NCI-H2107 treated with DMSO at 0.1 percent for 48 hours (cell line): ENCODE data around the gene NOLC1.
"Not testable (repeated sequence)": the region's sequence is repeated elsewhere in the genome, so short reads cannot be mapped to it uniquely, and the experiment has no call there.

Experiments used
- DNase-seq: peaks from one replicate; lab custom pipeline; 2025; ENCODE audit not compliant: unreplicated experiment; lab: John Stamatoyannopoulos, UW

Gene NOLC1

DNA sequence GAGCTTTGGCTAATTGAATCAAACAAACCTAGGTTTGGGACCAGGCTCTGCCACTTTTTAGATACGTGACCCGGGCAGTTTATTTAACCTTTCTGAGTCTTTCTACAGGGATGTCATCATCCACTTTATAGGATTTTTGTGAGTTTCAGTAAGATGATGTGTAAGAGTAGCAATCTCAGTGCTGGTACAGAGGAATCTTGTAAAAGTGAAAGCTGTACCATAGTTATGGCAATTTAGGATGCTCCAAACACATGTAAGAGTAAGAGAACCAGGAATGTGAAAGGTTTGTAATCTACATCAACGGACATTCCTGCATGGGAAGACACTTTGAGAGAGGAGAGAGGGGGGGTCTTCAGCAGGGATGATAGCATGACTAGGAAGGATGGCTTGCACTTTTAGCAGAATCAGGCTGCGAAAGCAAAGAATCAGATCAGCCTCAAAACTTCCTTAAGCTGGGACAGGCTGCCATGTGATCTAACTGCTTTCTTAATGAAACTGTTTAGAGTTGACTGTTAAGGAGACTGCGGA, 968 bp downstream of the NOLC1 start:
- DNase-seq, result no peak

DNA sequence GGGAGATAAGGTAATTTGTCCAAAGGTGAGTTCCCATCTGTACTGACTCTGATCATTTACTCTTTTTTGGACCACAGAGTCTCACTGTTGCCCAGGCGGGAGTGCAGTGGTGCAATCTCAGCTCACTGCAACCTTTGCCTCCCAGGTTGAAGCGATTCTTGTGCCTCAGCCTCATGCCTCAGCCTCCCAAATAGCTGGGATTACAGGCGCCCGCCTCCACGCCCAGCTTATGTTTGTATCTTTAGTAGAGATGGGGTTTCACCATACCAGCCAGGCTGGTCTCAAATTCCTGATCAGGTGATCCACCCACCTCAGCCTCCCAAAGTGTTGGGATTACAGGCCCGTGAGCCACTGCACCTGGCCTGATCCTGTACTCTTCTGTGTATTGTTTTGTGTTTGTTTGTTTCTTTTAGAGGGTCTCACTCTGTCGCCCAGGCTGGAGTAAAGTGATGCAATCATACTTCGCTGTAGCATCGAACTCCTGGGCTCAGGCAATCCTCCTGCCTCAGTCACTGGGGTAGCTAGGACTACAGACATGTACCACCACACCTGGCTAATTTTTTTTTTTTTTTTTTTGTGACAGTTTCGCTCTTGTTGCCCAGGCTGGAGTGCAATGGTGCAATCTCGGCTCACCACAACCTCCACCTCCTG, 2.4 kb downstream of the NOLC1 start:
- no peak for DNase-seq

DNA sequence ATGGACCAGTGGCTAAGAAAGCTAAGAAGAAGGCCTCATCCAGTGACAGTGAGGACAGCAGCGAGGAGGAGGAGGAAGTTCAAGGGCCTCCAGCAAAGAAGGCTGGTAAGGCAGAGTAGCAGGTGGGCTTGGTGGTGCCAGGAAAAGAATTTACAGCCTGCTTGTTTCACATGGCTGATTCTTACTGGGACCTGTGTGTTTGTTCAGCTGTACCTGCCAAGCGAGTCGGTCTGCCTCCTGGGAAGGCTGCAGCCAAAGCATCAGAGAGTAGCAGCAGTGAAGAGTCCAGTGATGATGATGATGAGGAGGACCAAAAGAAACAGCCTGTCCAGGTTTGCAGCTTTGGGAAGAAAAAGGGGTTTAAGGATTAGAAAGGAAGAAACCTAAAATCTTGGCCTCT, 5.0 kb downstream of the NOLC1 start:
- no peak for DNase-seq

DNA sequence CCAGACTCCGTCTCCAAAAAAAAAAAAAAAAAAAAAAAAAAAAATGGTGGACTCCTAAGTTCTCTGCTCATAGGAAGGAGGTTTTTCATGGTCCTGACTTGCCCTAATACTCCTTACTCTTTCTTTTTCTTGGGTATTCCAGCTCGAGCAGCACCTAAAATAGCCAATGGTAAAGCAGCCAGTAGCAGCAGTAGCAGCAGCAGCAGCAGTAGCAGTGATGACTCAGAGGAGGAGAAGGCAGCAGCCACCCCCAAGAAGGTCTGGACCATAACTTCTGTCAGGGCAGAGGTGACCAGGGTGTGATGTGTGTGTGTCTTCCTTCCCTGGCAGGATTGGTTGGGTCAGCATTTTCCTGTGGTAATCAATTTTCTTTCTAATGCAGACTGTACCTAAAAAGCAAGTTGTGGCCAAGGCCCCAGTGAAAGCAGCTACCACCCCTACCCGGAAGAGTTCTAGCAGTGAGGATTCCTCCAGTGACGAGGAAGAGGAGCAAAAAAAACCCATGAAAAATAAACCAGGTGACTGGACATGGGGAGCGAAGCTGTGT, 6.9 kb downstream of the NOLC1 start:
- DNase-seq, result no peak

DNA sequence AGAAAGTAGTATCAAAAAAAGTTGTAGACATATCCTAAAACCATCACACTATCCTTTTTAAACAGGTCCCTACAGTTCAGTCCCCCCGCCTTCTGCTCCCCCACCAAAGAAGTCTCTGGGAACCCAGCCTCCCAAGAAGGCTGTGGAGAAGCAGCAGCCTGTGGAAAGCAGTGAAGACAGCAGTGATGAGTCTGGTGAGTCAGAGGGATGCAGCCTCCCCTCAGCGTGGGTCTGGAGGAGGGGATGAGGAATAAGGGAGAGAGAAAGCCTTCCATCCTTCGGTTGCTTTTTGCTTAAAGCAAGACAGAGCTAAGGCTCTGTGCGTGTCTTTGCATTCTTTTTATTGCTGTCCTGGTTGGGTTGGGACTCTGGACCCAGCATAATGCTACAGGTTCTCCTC, 7.6 kb downstream of the NOLC1 start:
- no peak for DNase-seq

GRCh38 chr10:102163342-102163989, 11.3 kb downstream of the NOLC1 start:
- no peak for DNase-seq

DNA sequence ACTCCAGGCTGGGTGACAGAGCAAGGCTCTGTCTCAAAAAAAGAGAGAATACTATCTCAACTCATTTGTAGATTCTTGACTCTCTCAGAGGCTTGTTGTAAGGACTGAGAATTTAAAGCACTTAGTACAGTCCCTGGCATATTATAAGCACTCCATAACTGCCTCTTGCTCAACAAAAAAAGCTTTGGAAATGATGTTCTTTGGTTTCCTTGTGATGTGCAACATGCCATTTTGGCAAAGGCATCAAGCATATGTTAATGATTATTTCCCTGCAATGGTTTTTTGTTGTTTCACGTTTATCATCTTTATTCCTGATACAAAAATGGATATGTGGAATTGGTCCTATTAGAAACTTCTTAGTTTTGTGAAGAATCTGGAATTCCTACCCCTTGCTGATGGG, 15.7 kb downstream of the NOLC1 start:
- no peak for DNase-seq

DNA sequence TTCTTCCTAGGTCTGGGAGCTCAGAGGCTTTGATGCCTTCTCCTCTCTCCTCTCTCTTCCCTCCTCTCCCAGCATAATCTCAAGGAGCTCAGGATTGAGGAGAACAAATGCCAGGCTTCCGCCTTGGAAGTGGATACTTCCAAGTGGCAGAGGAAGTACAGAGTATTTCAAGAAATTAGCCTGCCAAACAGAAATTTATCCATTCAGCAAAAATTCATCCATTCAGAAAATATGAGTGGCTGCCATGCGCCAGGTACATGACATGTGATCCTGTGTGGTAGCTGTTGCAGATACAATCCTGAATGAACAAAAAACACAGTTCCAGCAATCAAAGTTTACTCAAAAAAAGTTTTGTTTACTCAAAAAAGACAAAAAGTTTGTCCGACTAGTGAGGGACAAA, 18.4 kb downstream of the NOLC1 start:
- no peak for DNase-seq

DNA sequence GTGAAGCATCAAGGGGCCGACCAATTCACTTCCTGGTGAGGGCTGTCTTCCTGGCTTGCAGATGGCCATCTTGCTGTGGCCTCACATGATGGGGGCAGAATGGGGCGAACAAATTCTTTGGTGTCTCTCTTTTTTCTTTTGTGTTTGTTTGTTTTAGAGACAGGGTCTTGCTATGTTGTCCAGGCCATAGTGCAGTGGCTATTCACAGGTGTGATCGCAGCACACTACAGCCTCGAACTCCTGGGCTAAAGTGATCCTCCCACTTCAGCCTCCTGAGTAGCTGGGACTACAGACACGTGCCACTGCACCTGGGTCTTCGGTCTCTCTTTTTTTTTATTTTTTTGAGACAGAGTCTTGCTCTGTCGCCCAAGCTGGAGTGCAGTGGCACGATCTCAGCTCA, 20.1 kb downstream of the NOLC1 start:
- no peak for DNase-seq

DNA sequence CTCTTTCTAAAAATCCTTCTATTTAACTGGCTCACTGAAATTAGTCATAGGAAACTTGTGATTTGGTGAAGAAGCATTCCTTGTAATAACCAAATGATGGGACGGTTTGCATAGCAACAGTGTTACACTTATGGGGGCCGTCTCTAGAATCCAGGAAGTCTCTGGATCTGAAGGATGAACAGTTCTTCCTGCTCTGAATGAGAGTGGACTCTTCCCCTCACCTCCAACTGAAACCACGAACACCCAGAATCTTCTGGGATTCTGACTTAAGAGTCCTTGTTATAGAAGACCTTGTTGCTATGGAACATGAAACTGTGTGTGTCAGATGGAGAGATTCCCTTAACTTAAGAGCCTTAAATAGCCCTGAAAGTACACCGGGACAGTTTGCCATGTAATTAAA, 23.2 kb downstream of the NOLC1 start:
- DNase-seq, result no peak

GRCh38 chr10:102184606-102185005, 32.4 kb downstream of the NOLC1 start:
- DNase-seq, result no peak

- DNase-seq, result no peak
Observed at GRCh38 chr10:102185272-102185671, 33.1 kb downstream of the NOLC1 start.

DNA sequence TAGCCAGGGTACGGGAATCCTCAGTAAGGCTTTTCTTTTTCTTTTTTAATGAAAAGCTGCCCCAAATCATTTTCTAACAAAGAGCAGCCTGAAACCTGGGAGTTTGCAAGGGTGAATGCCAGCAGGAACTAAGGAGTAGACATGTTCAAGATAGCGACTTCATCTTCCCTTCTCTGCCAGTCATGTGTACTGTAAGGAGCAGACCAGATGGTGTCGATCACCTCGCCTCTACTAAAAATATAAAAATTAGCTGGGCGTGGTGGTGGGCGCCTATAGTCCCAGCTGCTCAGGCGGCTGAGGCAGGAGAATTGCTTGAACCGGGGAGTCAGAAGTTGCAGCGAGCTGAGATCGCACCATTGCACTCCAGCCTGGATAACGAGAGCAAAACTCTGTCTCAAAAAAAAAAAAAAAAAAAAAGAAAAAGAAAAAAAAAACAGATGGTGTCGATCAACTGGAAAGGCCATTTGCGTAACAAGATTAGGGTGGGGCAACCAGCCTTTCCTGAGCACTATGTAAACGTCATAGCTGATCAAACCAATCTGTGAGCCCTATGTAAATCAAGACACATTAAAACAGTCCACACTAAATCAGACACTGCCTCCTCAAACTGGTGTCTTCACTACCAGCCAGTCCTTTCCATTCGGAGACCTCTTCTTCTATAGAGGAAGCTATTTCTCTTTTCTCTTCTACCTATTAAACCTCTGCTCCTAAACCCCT, 33.8 kb downstream of the NOLC1 start:
- no peak for DNase-seq

DNA sequence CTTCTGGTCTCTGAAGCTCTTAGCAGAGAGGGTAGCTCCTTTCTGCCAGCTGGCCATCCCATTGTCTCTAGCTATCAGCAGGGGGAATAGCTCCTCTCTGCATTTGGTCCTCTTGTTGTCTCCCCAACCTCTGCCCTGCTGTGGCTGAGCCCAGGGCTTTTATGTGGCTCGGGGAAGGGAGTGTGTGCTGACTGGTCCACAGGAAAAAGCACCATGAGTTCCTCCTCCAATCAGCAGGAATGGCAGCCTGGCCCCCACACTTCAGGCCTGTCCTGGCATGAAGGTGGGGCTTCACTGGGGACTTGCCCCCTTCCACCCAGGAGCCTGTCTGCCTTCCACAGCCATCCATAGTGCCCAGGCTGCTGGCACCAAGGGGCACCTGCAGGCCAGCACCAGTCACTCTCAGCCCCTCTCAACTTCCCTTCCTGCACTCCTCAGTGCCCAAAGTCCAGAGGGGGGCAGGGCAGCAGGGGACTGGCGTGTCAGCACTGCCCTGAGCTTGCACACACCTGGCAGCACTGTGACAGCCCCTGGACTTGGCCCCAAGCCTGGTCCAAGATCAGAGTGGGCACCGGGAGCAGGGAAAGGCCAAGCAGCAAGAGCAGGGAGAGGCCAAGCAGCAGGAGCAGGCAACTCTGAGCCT, 36.2 kb downstream of the NOLC1 start:
- DNase-seq, result no peak

DNA sequence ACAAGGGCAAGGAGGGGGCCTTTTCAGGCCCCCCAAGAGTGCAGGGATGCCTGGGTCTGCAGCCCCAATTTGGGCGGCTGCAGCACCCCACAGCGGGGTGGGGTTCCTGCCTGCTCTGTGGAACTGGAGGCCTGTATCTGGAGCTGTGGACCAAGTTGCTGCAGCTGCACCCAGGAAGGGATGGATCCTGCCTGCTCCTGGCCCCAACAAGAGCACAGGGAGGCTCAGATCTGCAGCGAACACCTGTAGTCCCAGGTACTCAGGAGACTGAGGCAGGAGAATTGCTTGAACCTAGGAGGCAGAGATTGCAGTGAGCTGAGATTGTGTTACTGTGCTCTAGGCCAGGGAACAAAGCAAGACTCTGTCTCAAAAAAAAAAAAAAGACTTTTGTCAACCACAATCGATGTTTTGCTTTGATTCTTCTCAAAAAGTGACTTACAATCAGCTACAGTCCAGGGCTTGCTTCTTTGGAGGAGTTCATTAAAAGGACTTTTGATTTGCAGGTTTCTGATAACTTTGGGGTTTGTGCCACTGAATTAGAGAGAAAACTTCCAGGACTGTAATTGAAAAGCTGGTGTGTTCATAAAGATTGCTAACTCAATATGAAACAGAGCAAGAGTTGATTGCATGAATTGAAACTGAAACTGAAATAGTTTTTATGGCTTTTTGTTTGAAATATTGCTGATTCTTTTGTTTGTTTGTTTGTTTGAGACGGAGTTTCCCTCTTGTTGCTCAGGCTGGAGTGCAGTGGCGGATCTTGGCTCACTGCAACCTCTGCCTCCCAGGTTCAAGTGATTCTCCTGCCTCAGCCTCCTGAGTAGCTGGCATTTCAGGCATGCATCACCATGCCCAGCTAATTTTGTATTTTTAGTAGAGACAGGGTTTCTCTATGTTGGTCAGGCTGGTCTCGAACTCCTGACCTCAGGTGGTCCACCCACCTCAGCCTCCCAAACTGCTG, 37.0 kb downstream of the NOLC1 start:
- not testable (repeated sequence) for DNase-seq

DNA sequence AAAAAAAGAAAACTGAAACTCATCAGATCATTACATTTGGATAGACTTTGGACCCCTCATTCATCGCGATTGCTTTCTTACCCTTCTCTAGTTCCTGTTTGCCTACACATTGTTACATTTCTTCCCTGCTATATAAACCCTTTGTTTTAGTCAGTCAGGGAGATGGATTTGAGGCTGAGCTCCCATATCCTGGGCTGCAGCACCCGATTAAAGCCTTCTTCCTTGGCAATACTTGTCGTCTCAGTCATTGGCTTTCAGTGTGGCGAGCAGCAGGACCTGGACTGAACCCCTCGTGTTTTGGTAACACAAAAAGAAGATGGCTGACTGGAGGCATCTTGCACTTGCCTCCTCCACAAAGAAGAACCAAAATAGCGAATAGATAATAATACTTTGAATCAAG, 39.8 kb downstream of the NOLC1 start:
- DNase-seq, result no peak

GRCh38 chr10:102195296-102195870, 43.2 kb downstream of the NOLC1 start:
- no peak for DNase-seq

- no peak for DNase-seq
Observed at GRCh38 chr10:102196893-102197292, 44.7 kb downstream of the NOLC1 start.

DNA sequence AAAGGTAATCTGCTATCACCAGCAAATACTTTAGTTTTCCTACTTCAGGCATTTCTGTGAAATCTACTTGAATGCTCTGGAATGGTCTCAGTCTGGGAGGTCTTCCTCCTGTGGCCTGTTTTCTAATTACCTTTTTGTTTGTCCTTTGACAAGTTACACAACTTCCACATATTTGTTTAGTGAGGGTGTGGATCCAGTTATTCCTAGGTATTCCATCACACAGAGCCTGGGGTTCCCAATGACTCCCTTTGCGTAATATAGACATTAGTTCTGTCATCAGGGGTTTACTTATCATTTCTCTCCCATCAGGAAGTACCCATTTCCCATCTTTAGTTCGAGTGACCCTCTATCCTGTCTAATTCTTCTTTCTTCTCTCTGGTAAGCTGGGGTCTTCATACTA, 45.8 kb downstream of the NOLC1 start:
- no peak for DNase-seq
